Non-pigmented ciliary epithelial cell (primary cell): ENCODE data around the gene MED19.
"Not testable (repeated sequence)": the region's sequence is repeated elsewhere in the genome, so short reads cannot be mapped to it uniquely, and the experiment has no call there.

Source experiments
- DNase-seq: peaks from one replicate; pipeline ENCODE4 v3.0.0-alpha.2; 2010; ENCODE audit warnings: low read depth

The MED19 gene, protein sequence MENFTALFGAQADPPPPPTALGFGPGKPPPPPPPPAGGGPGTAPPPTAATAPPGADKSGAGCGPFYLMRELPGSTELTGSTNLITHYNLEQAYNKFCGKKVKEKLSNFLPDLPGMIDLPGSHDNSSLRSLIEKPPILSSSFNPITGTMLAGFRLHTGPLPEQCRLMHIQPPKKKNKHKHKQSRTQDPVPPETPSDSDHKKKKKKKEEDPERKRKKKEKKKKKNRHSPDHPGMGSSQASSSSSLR

DNA sequence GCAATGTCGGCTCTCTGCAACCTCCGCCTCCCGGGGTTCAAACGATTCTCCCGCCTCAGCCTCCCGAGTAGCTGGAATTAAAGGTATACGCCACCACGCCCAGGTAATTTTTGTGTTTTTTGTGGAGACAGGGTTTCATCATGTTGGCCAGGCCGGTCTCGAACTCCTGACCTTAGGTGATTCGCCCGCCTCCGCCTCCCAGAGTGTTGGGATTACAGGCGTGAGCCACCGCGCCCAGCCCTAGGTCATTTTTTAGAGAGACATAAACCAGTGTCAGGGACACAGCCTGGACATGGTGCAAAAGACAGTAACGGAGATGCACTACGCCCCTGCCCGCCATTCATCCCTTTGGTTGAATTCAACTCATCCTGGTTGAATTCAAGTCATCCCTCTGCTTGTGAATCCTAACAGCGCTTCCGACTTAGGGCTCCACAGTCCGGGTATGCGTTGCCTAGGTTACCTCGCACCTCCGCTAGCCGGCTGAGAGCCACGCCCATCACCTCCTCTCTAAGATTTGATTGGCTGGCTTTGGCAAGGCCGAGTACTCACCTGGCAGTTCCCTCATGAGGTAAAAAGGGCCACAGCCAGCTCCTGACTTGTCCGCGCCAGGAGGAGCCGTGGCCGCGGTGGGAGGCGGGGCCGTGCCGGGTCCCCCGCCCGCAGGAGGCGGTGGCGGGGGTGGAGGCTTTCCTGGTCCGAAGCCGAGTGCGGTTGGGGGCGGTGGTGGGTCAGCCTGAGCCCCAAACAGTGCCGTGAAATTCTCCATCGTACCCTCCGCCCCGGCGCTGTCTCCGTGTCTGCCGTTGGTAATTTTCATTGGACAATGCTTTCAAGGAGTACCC lies at the start of gene MED19:
MED19 (minus strand) TSS at position 802 of the 842 bp plus-strand sequence; CDS start at position 766, 36 bp downstream.
- DNase-seq, result peak; percentile 31

- DNase-seq, result no peak
Measured at GRCh38 chr11:57758174-57758573, 46.2 kb upstream of the MED19 start.

GRCh38 chr11:57752954-57753353 lies 40.9 kb upstream of the MED19 start:
- DNase-seq, result no peak

GRCh38 chr11:57751676-57752253 lies 39.8 kb upstream of the MED19 start, which contains the start of gene BTBD18:
BTBD18 (minus strand) TSS chr11:57751819; CDS start chr11:57751188, 631 bp downstream.
- DNase-seq, result no peak

GRCh38 chr11:57751176-57751575 lies 39.2 kb upstream of the MED19 start:
- DNase-seq, result no peak

- DNase-seq, result no peak
Measured at GRCh38 chr11:57746920-57747319, 34.9 kb upstream of the MED19 start.

DNA sequence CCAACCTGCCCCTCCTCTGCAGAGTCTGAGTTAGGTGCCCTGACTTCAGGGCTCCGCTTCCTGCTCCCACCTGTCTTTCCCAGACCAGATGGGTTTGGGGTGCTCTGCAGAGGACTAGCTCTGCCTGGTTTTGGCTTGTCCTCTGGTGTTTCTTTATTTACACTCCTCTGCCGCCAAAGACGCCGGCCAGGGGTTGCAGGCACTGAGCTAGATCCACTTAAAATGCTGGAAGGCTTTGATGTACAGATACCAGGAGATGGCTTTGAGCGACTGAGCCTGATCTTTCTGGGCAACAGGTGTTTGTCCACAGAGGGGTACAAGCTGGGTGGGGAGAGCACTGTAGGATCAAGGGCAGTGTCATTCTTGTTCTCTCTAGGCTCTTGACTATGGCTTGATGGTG lies 33.2 kb upstream of the MED19 start:
- DNase-seq, result no peak

- no peak for DNase-seq
Measured at GRCh38 chr11:57744357-57744756, 32.3 kb upstream of the MED19 start.

DNA sequence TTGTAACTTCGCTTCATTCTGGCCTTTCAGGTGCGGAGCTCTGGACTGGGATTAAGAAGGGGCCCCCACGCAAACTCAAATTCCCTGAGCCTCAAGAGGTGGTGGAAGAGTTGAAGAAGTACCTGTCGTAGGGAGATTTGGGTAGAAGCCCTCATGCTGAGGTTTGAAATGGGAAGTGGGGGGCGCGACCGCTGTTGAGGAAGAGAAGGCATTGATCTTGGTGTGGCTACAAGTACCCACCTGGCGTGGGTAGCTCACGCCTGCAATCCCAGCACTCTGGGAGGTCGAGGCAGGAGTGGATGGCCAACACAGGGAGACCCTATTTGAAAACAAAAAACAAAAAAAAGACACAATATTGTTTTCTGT lies 30.1 kb upstream of the MED19 start:
- DNase-seq, result no peak

DNA sequence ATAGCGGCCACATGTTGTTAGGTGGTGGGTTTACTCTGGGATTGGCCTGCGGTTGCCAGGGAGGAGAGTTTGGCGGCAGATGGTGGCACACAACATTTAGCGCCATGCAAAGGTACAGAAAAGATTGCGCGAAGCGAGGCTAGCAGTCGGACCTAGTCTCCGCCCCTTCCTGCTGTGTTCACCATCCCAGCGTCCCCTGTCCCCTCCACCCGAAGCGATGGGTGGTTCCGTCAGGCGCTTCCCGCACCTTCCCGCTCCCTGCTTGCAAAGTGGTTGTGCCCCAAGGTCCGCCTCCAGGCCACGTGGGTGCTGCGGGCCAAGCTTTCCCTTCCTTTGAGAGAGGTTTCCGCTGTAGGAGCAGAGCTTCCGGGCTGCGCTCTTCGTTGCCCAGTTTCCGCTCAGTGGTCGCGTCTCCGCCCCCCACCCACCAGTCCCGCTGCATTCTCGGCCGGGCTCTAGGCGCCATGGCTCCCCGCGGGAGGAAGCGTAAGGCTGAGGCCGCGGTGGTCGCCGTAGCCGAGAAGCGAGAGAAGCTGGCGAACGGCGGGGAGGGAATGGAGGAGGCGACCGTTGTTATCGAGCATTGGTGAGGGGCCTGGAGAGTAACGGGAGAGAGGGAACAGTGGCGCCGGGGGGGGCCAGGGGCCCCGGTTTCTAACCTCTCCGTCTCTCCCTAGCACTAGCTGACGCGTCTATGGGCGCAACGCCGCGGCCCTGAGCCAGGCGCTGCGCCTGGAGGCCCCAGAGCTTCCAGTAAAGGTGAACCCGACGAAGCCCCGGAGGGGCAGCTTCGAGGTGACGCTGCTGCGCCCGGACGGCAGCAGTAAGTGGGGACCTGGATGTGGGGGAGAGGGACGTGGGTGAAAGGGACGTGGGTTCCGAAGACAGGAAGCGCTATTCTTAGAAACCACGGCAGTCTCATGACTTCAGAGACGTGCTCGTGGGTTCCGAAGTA lies 29.4 kb upstream of the MED19 start, which contains the start of gene SELENOH:
SELENOH (plus strand) TSS at position 360 of the 955 bp plus-strand sequence; CDS start at position 465, 105 bp downstream.
- DNase-seq, result peak; percentile 93

DNA sequence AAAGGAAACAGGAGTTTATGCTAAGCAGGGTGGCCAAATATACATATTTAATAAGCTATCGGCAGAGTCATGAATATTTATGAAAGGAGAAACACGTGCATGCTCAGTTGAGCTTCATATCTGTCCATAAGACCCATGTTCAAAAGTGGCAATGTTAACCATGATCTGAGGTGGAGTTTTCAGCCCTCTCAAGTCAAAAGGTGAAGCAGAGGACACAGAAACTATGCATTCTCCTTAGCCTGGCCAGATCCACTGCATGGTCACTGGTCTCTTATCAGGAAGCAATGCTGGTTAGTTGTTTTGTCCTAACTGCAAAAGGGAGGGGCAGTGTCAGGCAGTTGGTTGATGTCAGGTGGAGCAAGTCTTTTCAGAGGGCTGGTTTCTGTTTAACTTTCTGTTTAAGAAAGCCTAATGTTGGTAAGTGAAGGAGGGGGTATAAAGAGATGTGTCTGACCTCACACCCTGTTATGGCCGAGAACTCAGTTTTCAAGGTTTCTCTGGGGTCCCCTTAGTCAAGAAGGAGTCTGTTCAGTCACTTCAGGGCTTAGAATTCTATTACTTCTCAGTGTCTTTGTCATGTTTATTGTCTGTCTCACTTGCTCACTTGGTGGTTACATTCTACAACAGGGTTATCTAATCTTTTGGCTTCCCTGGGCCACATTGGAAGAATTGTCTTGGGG lies 23.7 kb upstream of the MED19 start:
- no peak for DNase-seq

DNA sequence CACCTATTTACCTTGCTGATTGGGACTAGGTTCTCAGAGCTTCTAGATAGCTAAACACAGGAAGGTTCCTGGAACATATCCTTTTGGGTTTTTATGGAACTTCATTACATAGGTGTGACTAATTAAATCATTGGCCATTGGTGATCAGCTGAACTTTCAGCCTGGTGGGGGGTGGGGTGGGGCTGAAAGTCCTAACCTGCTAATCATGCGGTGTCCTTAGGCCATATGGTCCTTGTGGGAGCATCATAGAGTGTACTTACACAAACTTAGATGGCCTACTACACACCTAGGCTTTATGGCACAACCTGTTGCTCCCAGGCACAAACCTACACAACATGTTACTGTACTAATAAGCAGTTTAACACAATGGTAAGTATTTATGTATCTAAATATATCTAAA lies 20.6 kb upstream of the MED19 start:
- DNase-seq, result no peak

DNA sequence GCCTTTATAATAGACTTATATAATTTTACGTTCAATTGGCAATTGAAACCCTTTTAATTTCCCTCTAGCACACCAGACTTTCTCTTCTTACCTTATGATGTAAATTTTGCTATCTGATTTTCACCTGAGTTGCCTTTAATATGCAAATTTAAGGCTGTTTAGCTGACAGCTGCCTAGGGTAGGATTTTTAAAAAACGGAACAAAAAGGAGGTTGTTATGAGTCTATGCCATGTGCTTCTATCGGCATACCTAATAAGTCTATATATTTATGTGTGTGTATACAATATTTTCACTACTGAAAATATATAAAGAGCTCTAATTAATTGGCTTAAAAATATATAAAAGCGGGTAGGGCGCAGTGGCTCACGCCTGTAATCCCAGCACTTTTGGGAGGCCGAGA lies 17.5 kb upstream of the MED19 start:
- no peak for DNase-seq

DNA sequence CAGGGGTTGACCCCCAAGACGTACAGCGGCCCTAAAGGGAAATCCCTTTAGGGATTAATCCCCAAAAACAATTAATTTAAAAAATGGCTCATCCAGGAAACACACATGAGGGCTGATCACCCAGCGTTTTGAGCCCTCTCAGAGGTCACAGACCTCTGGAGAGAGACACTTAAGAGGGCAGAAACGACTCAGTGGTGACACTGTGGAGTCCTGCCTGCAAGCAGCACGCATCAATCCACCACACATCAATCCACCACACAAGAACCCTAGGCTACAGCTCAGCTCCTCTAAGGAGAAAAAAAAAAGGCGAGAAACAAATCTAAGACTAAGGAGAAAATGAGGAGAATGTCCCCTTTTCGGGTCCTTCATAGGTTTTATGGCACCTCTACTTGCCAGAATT lies 16.8 kb upstream of the MED19 start:
- no peak for DNase-seq

- no peak for DNase-seq
Measured at GRCh38 chr11:57727185-57727584, 15.2 kb upstream of the MED19 start.

GRCh38 chr11:57716726-57717125 lies 4.7 kb upstream of the MED19 start:
- DNase-seq, result not testable (repeated sequence)

DNA sequence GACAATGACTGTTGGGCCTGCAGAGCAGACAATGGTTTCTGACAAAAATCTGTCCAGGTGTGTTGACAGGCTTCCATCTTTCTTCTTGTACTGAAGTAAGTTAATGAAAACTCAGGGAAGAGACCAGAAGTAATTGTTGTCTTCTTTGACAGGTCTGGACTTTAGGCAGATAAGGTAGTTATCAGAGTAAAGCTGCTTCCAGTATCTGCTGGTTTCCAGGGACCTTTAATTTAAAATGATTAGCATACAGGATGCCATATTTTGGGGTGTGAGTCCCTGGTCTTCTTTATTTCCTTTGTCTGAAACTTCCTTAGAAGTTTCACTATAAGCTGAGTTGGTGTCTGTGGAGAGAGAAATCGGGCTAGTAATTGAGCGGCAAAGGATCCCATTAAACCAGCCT lies 1.8 kb upstream of the MED19 start:
- DNase-seq, result no peak

GRCh38 chr11:57712256-57713150 lies 488 bp upstream of the MED19 start, which contains the start of gene TMX2:
TMX2 (plus strand) TSS chr11:57712593; CDS start chr11:57712619, 26 bp downstream.
- peak; percentile 100 for DNase-seq

DNA sequence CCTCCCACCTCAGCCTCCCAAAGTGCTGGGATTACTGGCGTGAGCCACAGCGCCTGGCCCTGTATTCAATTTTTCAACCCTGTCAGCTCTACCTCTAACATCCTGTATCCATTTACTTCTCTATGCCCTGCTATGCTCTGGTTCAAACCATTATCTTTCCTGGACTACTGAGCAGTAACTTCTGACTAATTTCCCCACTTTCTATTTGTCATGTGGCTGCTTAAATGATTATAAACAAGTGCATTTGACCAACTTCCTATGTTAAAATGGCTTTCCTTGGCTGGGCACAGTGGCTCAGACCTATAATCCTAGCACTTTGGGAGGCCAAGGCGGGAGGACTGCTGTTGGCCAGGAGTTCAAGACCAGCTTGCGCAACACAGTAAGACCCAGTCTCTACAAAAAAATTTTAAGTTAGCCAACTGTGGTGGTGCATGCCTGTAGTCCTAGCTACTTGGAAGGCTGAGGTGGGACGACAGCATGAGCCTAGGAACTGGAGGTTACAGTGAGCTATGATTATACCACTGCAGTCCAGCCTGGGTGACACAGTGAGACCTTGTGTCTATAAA lies 2.1 kb downstream of the MED19 start:
- no peak for DNase-seq

GRCh38 chr11:57705432-57705831 lies 6.6 kb downstream of the MED19 start:
- not testable (repeated sequence) for DNase-seq
